Smooth muscle cell (in vitro differentiated cells): ENCODE results near the gene CRTC1. TPM values are rescaled to one million over a fixed set of nuclear protein-coding genes. Genes with fewer than 3 reads are reported as not detected.

ENCODE experiments used
- DNase-seq: peaks from one replicate; lab custom pipeline; 2025; ENCODE audit not compliant: unreplicated experiment; lab: John Stamatoyannopoulos, UW
- H2AFZ ChIP-seq: fragments of 200-600 bp; sonication (generic); 2 replicates; pipeline ENCODE4 v1.6.0; 2016; ENCODE audit warnings: antibody characterized with exemption, low read depth, mild to moderate bottlenecking
- H3F3A ChIP-seq: fragments of 200-600 bp; sonication (generic); 2 replicates; pipeline ENCODE4 v1.6.0; 2017; ENCODE audit warnings: antibody characterized with exemption, low read depth
- H3K27ac ChIP-seq: fragments of 200-600 bp; sonication (generic); 2 replicates; pipeline ENCODE4 v1.5.1; 2016; ENCODE audit warnings: low read depth, mild to moderate bottlenecking
- H3K27me3 ChIP-seq: fragments of 200-600 bp; sonication (generic); 2 replicates; pipeline ENCODE4 v1.6.1; 2016; ENCODE audit warnings: low read depth, mild to moderate bottlenecking
- H3K36me3 ChIP-seq: fragments of 200-600 bp; sonication (generic); 2 replicates; pipeline ENCODE4 v1.5.1; 2016; ENCODE audit warnings: low read depth
- H3K4me1 ChIP-seq: fragments of 200-600 bp; sonication (generic); 2 replicates; pipeline ENCODE4 v1.5.1; 2016; ENCODE audit warnings: low read depth
- H3K4me2 ChIP-seq: fragments of 200-600 bp; sonication (generic); 2 replicates; pipeline ENCODE4 v1.6.0; 2016; ENCODE audit warnings: mild to moderate bottlenecking
- H3K4me3 ChIP-seq: fragments of 200-600 bp; sonication (generic); 2 replicates; pipeline ENCODE4 v1.5.1; 2016; ENCODE audit warnings: mild to moderate bottlenecking
- H3K79me2 ChIP-seq: fragments of 200-600 bp; sonication (generic); 2 replicates; pipeline ENCODE4 v1.6.0; 2016; ENCODE audit warnings: low read depth, mild to moderate bottlenecking
- H3K9ac ChIP-seq: fragments of 200-600 bp; sonication (generic); 2 replicates; pipeline ENCODE4 v1.6.0; 2016; ENCODE audit warnings: low read depth
- H3K9me3 ChIP-seq: fragments of 200-600 bp; sonication (generic); replicated peaks from 2 replicates; pipeline ENCODE4 v1.5.1; 2016; ENCODE audit warnings: low read depth
- H4K20me1 ChIP-seq: fragments of 200-600 bp; sonication (generic); 2 replicates; pipeline ENCODE4 v1.6.0; 2016; ENCODE audit warnings: low read depth
- CTCF ChIP-seq: fragments of 200-600 bp; sonication (generic); IDR thresholded peaks from 2 replicates; pipeline ENCODE4 v1.5.1; 2017; ENCODE audit warnings: borderline replicate concordance, mild to moderate bottlenecking, antibody characterized with exemption; ENCODE audit not compliant: insufficient read depth, poor library complexity, severe bottlenecking
- WGBS: methylation state at CpG from one replicate; pipeline ENCODE4 v1.1.7; 2016; ENCODE audit warnings: low lambda C conversion rate; 5-methylcytosine and 5-hydroxymethylcytosine counted together
- polyA plus RNA-seq: library from polyadenylated mRNA; unstranded; fragments of >200 nt; fragmentation: Nextera tagmentation; extraction: Ambion mirVana; gene quantifications from 2 replicates; pipeline ENCODE4 v1.2.1, GENCODE V29; 2016
- total RNA-seq: library from RNA; depleted of rRNA; stranded (reverse); fragments of >200 nt; gene quantifications from 2 replicates; pipeline ENCODE4 v1.2.3, GENCODE V29; 2014

The CRTC1 gene
- total and polyA plus RNA-seq, 2 experiments from 2014 or later, result 1.6 to 3.1 TPM

GRCh38 chr19:18709546-18709945 is 26.1 kb downstream of the CRTC1 start:
- no peak for TF ChIP-seq CTCF
- H3K4me1 ChIP-seq, result no peaks in the 10 kb centered on the region
- no peak for DNase-seq
- H3K27me3 ChIP-seq, result no peaks in the 10 kb centered on the region
- no peak overlapping the region for H3K4me3 ChIP-seq
- H3F3A ChIP-seq, result no peaks in the 10 kb centered on the region
- H3K9ac ChIP-seq, result no peak overlapping the region
- peaks cover 88% of the 10 kb centered on the region for H4K20me1 ChIP-seq
- no peaks in the 10 kb centered on the region for H3K36me3 ChIP-seq
- H3K4me2 ChIP-seq, result no peak overlapping the region
- peaks cover 28% of the 10 kb centered on the region for H3K79me2 ChIP-seq
- H3K9me3 ChIP-seq, result no peaks in the 10 kb centered on the region
- no peak overlapping the region for H2AFZ ChIP-seq
- H3K27ac ChIP-seq, result no peak overlapping the region
- WGBS, result 93% methylated on average over 10 of the region's 10 CpGs

- Histone ChIP-seq H3K4me2 (no peak overlapping the region), H3K4me3 (no peak overlapping the region), H3K27me3 (no peaks in the 10 kb centered on the region), H4K20me1 (peaks cover 90% of the 10 kb centered on the region), H3F3A (no peaks in the 10 kb centered on the region), H3K9me3 (no peaks in the 10 kb centered on the region), H2AFZ (no peak overlapping the region), H3K9ac (no peak overlapping the region), H3K36me3 (no peaks in the 10 kb centered on the region), H3K27ac (no peak overlapping the region), H3K4me1 (no peaks in the 10 kb centered on the region), H3K79me2 (peaks cover 31% of the 10 kb centered on the region)
- WGBS, result 72% methylated on average over 11 of the region's 11 CpGs
- no peak for TF ChIP-seq CTCF
- DNase-seq, result no peak
Measured at GRCh38 chr19:18710186-18710585, 26.7 kb downstream of the CRTC1 start.

- TF ChIP-seq CTCF, result no peak
- Histone ChIP-seq H4K20me1 (peaks cover 90% of the 10 kb centered on the region), H3K27me3 (no peaks in the 10 kb centered on the region), H3K4me2 (no peak overlapping the region), H3K27ac (no peak overlapping the region), H3F3A (no peaks in the 10 kb centered on the region), H3K79me2 (peaks cover 27% of the 10 kb centered on the region), H3K9ac (no peak overlapping the region), H3K36me3 (no peaks in the 10 kb centered on the region), H2AFZ (no peak overlapping the region), H3K4me1 (no peaks in the 10 kb centered on the region), H3K4me3 (no peak overlapping the region), H3K9me3 (no peaks in the 10 kb centered on the region)
- 88% methylated on average over 28 of the region's 28 CpGs for WGBS
- DNase-seq, result no peak
Measured at GRCh38 chr19:18710996-18711751, 27.7 kb downstream of the CRTC1 start.

GRCh38 chr19:18711893-18712292 is 28.4 kb downstream of the CRTC1 start:
- WGBS, result 84% methylated on average over 3 of the region's 3 CpGs
- no peak overlapping the region for H3K27ac ChIP-seq
- H3K79me2 ChIP-seq, result peaks cover 20% of the 10 kb centered on the region

More at GRCh38 chr19:18711893-18712292, 28.4 kb downstream of the CRTC1 start:
- no peaks in the 10 kb centered on the region for H3K36me3 ChIP-seq
- H3K9ac ChIP-seq, result no peak overlapping the region
- TF ChIP-seq CTCF, result no peak
- H3K4me1 ChIP-seq, result no peaks in the 10 kb centered on the region
- no peak for DNase-seq
- H3F3A ChIP-seq, result no peaks in the 10 kb centered on the region
- peaks cover 90% of the 10 kb centered on the region for H4K20me1 ChIP-seq
- H3K9me3 ChIP-seq, result no peaks in the 10 kb centered on the region
- H3K4me3 ChIP-seq, result no peak overlapping the region
- no peak overlapping the region for H2AFZ ChIP-seq
- no peaks in the 10 kb centered on the region for H3K27me3 ChIP-seq
- H3K4me2 ChIP-seq, result no peak overlapping the region
